Erythroblast (primary cell): ENCODE data around the gene OCA2.
"Not testable (repeated sequence)": the region's sequence is repeated elsewhere in the genome, so short reads cannot be mapped to it uniquely, and the experiment has no call there.

Source experiments
- DNase-seq, 2 experiments: peaks; one replicate each; lab custom pipeline; 2025; lab: John Stamatoyannopoulos, UW
- GATA1 ChIP-seq: IDR thresholded peaks from 2 replicates; pipeline ENCODE4 v1.6.1; 2011; ENCODE audit warnings: low read depth, mild to moderate bottlenecking, control low read depth, low read length, moderate library complexity
- POLR2A ChIP-seq: IDR thresholded peaks from 2 replicates; pipeline ENCODE4 v1.6.1; 2011; ENCODE audit warnings: mild to moderate bottlenecking, low read length

The OCA2 gene

GRCh38 chr15:28012231-28012630 lies 86.9 kb downstream of the OCA2 start:
- no peak for DNase-seq
- TF ChIP-seq GATA1 (no peak), POLR2A (no peak)

- not testable (repeated sequence) for DNase-seq
These were observed 90.9 kb downstream of the OCA2 start for GRCh38 chr15:28008175-28008574.

- DNase-seq: no peak
These were observed 92.8 kb downstream of the OCA2 start for GRCh38 chr15:28006116-28006905.

GRCh38 chr15:28005004-28005527 lies 94.0 kb downstream of the OCA2 start:
- no peak for DNase-seq
- TF ChIP-seq POLR2A (no peak), GATA1 (no peak)

More at GRCh38 chr15:28006116-28006905, 92.8 kb downstream of the OCA2 start:
- no peak for TF ChIP-seq POLR2A
- no peak for TF ChIP-seq GATA1

- TF ChIP-seq POLR2A (no peak), GATA1 (no peak)
- DNase-seq: no peak
These were observed 94.7 kb downstream of the OCA2 start for GRCh38 chr15:28004143-28005003.

GRCh38 chr15:28003302-28004037 lies 95.6 kb downstream of the OCA2 start:
- no peak for DNase-seq
- TF ChIP-seq GATA1 (no peak), POLR2A (no peak)

- TF ChIP-seq GATA1: no peak
- TF ChIP-seq POLR2A: no peak
- no peak for DNase-seq
These were observed 96.2 kb downstream of the OCA2 start for GRCh38 chr15:28002867-28003266.

- DNase-seq: no peak
- no peak for TF ChIP-seq GATA1
- TF ChIP-seq POLR2A: no peak
These were observed 96.8 kb downstream of the OCA2 start for GRCh38 chr15:28002136-28002861.

- DNase-seq: no peak
- TF ChIP-seq GATA1 (no peak), POLR2A (no peak)
These were observed 97.5 kb downstream of the OCA2 start for GRCh38 chr15:28001641-28002040.

GRCh38 chr15:27993996-27994780 lies 104.9 kb downstream of the OCA2 start:
- DNase-seq: no peak
- TF ChIP-seq POLR2A (no peak), GATA1 (no peak)

GRCh38 chr15:27993544-27993943 lies 105.6 kb downstream of the OCA2 start:
- no peak for DNase-seq
- TF ChIP-seq GATA1: no peak
- no peak for TF ChIP-seq POLR2A

GRCh38 chr15:27990521-27991515 lies 108.3 kb downstream of the OCA2 start:
- no peak for DNase-seq
- TF ChIP-seq GATA1: no peak
- TF ChIP-seq POLR2A: no peak
